ENCODE measurements around the gene RIT1.
A peak's percentile ranks its signal among the peaks of the same experiment; 100 is the strongest.

The RIT1 gene

GRCh38 chr1:155864393-155864792 is 46.8 kb downstream of the RIT1 start:
- Histone ChIP-seq H3K27ac (ENCODE audit: low read depth, low read length) (no peak overlapping the region), H3K27me3 (ENCODE audit: control insufficient read depth in 1 of 2, insufficient read depth in 2 of 2, low read length in 2 of 2) (no peaks in the 10 kb centered on the region), H3K36me3 (ENCODE audit: insufficient read depth, low read length) (no peaks in the 10 kb centered on the region), H3K9me3 (ENCODE audit: low read length) (no peaks in the 10 kb centered on the region), H3K4me1 (ENCODE audit: insufficient read depth, low read length) (peaks cover 8% of the 10 kb centered on the region), H3K4me3 (ENCODE audit: low read depth in 1 of 2, low read length in 2 of 2) (no peak overlapping the region), H3K9ac (ENCODE audit: low read length) (no peak overlapping the region)

DNA sequence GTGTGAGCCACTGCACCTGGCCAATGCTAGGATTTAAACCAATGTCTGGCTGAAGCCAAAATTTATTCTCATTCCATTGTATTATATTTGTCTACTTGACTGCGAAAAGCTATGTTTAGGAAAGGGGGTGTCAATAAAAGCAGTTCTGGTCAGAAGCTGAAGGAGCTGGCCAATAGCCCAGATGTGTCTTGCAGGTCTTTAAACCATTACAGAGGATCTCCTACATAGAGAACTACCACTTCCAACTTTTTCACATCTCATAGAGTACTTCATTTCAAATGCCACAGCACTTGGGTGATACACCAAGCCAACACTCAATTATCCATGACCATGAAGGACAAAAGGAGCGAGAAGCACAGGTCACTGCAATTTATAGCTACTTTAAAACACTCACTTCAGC is 49.3 kb downstream of the RIT1 start:
- Histone ChIP-seq H3K9ac (ENCODE audit: low read length) (no peak overlapping the region), H3K27ac (ENCODE audit: low read depth, low read length) (no peak overlapping the region), H3K4me1 (ENCODE audit: insufficient read depth, low read length) (peaks cover 15% of the 10 kb centered on the region), H3K36me3 (ENCODE audit: insufficient read depth, low read length) (no peaks in the 10 kb centered on the region), H3K27me3 (ENCODE audit: control insufficient read depth in 1 of 2, insufficient read depth in 2 of 2, low read length in 2 of 2) (no peaks in the 10 kb centered on the region), H3K4me3 (ENCODE audit: low read depth in 1 of 2, low read length in 2 of 2) (no peak overlapping the region), H3K9me3 (ENCODE audit: low read length) (no peaks in the 10 kb centered on the region)

GRCh38 chr1:155860970-155861510 is 50.1 kb downstream of the RIT1 start:
- Histone ChIP-seq H3K4me1 (ENCODE audit: insufficient read depth, low read length) (peaks cover 22% of the 10 kb centered on the region), H3K9ac (ENCODE audit: low read length) (peak overlapping the region; percentile 33), H3K9me3 (ENCODE audit: low read length) (no peaks in the 10 kb centered on the region), H3K4me3 (ENCODE audit: low read depth in 1 of 2, low read length in 2 of 2) (no peak overlapping the region), H3K27me3 (ENCODE audit: control insufficient read depth in 1 of 2, insufficient read depth in 2 of 2, low read length in 2 of 2) (no peaks in the 10 kb centered on the region), H3K27ac (ENCODE audit: low read depth, low read length) (peak overlapping the region; percentile 50), H3K36me3 (ENCODE audit: insufficient read depth, low read length) (no peaks in the 10 kb centered on the region)

- peaks cover 23% of the 10 kb centered on the region for H3K4me1 ChIP-seq (ENCODE audit: insufficient read depth, low read length)
- H3K9ac ChIP-seq (ENCODE audit: low read length): peak overlapping the region; percentile 33
- no peaks in the 10 kb centered on the region for H3K27me3 ChIP-seq (ENCODE audit: control insufficient read depth in 1 of 2, insufficient read depth in 2 of 2, low read length in 2 of 2)
- H3K4me3 ChIP-seq (ENCODE audit: low read depth in 1 of 2, low read length in 2 of 2): peak overlapping the region; percentile 29 to 68
- H3K9me3 ChIP-seq (ENCODE audit: low read length): no peaks in the 10 kb centered on the region
- H3K27ac ChIP-seq (ENCODE audit: low read depth, low read length): peak overlapping the region; percentile 50
- no peaks in the 10 kb centered on the region for H3K36me3 ChIP-seq (ENCODE audit: insufficient read depth, low read length)
These were observed 51.0 kb downstream of the RIT1 start for GRCh38 chr1:155859881-155860871.

DNA sequence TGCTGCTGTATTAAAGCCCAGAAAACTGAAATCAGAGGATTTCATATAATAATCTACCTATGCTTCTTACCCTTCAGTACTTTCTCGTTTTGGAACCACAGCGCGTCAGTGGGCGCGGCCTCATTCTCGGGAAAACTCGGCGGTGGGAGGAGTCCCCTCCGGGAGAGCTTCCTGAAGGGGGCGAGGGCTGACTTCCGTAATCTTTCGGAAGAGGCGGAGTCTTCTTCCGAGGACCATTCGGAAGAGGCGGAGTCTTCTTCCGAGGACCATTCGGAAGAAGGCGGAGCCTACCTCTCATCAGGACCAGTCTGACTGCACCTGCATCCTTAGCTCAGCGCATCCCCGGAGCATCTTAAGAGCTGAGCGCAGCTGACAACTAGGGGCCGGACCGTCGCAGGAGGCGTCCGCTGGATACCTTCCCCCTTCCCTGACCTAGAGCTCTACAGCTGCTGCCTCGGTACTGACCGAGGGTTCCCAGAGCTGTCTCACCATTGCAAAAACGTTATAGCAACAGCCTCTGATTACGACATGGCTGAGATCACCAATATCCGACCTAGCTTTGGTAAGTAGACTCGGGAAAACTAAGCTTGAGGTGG is 51.8 kb downstream of the RIT1 start, which contains the start of gene SYT11:
Gene SYT11, plus strand, starts transcription at position 334 of the 596 bp plus-strand sequence. Its CDS starts 195 bp downstream, at position 529.
- Histone ChIP-seq H3K27ac (ENCODE audit: low read depth, low read length) (peak within 1 kb of the TSS; percentile 79), H3K4me3 (ENCODE audit: low read depth in 1 of 2, low read length in 2 of 2) (peak within 1 kb of the TSS; percentile 29 to 68), H3K27me3 (ENCODE audit: control insufficient read depth in 1 of 2, insufficient read depth in 2 of 2, low read length in 2 of 2) (no peaks in the 10 kb centered on the region), H3K9ac (ENCODE audit: low read length) (peak within 1 kb of the TSS; percentile 64), H3K4me1 (ENCODE audit: insufficient read depth, low read length) (peaks cover 23% of the 10 kb centered on the region), H3K9me3 (ENCODE audit: low read length) (no peaks in the 10 kb centered on the region), H3K36me3 (ENCODE audit: insufficient read depth, low read length) (peaks cover 6% of the 10 kb centered on the region)

DNA sequence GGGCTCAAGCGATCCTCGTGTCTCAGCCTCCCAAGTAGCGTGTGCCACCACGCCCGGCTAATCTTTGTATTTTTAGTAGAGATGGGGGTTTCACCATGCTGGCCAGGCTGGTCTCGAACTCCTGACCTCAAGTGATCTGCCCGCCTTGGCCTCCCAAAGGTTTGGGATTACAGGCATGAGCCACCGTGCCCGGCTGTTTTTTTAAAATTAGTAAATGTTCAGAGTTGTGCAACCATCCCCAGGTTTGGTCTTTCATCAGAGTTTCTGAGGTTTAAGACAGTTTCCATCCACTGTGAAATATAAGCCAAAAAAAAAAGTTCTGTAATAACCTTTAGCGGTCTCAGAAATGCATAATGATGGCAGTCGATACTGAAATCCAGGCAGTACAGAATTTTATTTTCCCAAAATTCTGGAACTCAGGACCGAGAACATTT is 52.3 kb downstream of the RIT1 start:
- H3K27ac ChIP-seq (ENCODE audit: low read depth, low read length): peak overlapping the region; percentile 79
- no peaks in the 10 kb centered on the region for H3K27me3 ChIP-seq (ENCODE audit: control insufficient read depth in 1 of 2, insufficient read depth in 2 of 2, low read length in 2 of 2)
- H3K4me3 ChIP-seq (ENCODE audit: low read depth in 1 of 2, low read length in 2 of 2): peak overlapping the region in 1 of 2 donors; percentile 68
- peaks cover 23% of the 10 kb centered on the region for H3K4me1 ChIP-seq (ENCODE audit: insufficient read depth, low read length)
- H3K9me3 ChIP-seq (ENCODE audit: low read length): no peaks in the 10 kb centered on the region
- H3K9ac ChIP-seq (ENCODE audit: low read length): peak overlapping the region; percentile 64
- H3K36me3 ChIP-seq (ENCODE audit: insufficient read depth, low read length): peaks cover 9% of the 10 kb centered on the region

DNA sequence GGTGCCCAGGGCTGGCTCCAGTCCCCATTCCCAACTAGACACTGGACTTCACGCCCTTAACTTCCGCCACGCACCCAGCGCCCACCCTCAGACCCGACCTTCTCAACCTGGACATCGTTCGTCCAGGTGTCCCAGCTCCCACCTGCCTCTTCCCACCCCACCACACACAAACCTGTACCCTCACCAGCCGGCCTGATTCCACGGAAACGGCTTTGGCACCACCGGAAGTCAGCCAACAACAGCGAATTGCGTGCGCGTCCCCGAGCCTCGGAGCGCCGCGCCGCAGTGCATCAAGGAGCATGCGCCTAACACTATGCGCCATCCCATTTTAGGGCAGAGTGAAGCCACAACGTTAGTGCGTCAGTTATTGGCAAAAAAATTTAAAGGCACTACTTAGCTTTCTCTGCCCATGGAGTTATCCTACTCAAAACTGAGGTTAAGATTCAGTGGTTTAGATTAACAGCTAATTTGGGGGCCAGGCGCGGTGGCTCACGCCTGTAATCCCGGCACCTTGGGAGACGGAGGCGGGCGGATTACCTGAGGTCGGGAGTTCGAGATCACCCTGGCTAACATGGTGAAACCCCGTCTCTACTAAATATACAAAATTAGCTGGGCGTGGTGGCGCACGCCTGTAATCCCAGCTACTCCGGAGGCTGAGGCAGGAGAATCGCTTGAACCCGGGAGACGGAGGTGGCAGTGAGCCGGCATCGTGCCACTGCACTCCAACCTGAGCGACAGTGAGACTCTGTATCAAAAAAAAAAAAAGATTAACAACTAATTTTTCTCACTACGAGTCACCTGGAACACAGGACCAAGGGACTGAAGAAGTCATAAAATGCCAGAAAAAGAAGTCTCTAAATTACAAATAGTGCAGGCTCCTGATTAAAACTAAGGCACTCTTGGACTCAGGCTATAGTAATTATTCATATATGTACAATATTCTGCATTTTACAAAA is 53.9 kb downstream of the RIT1 start, which contains the start of gene GON4L:
Gene GON4L, minus strand, starts transcription at position 240 of the 956 bp plus-strand sequence. CDS start 3,434 bp downstream, outside the sequence.
- Histone ChIP-seq H3K27ac (ENCODE audit: low read depth, low read length) (peak within 1 kb of the TSS; percentile 36), H3K4me3 (ENCODE audit: low read depth in 1 of 2, low read length in 2 of 2) (peak within 1 kb of the TSS; percentile 72 to 95), H3K36me3 (ENCODE audit: insufficient read depth, low read length) (peaks cover 9% of the 10 kb centered on the region), H3K4me1 (ENCODE audit: insufficient read depth, low read length) (peaks cover 23% of the 10 kb centered on the region), H3K9me3 (ENCODE audit: low read length) (no peaks in the 10 kb centered on the region), H3K9ac (ENCODE audit: low read length) (peak within 1 kb of the TSS; percentile 86), H3K27me3 (ENCODE audit: control insufficient read depth in 1 of 2, insufficient read depth in 2 of 2, low read length in 2 of 2) (no peaks in the 10 kb centered on the region)

GRCh38 chr1:155856257-155856974 is 54.7 kb downstream of the RIT1 start:
- H3K36me3 ChIP-seq (ENCODE audit: insufficient read depth, low read length): peaks cover 9% of the 10 kb centered on the region
- H3K27me3 ChIP-seq (ENCODE audit: control insufficient read depth in 1 of 2, insufficient read depth in 2 of 2, low read length in 2 of 2): no peaks in the 10 kb centered on the region
- H3K9me3 ChIP-seq (ENCODE audit: low read length): no peaks in the 10 kb centered on the region
- H3K4me3 ChIP-seq (ENCODE audit: low read depth in 1 of 2, low read length in 2 of 2): peak overlapping the region; percentile 72 to 95
- H3K9ac ChIP-seq (ENCODE audit: low read length): peak overlapping the region; percentile 86
- peaks cover 23% of the 10 kb centered on the region for H3K4me1 ChIP-seq (ENCODE audit: insufficient read depth, low read length)
- peak overlapping the region; percentile 36 for H3K27ac ChIP-seq (ENCODE audit: low read depth, low read length)

- Histone ChIP-seq H3K9me3 (ENCODE audit: low read length) (no peaks in the 10 kb centered on the region), H3K4me1 (ENCODE audit: insufficient read depth, low read length) (no peaks in the 10 kb centered on the region), H3K36me3 (ENCODE audit: insufficient read depth, low read length) (peaks cover 9% of the 10 kb centered on the region), H3K27me3 (ENCODE audit: control insufficient read depth in 1 of 2, insufficient read depth in 2 of 2, low read length in 2 of 2) (no peaks in the 10 kb centered on the region), H3K4me3 (ENCODE audit: low read depth in 1 of 2, low read length in 2 of 2) (no peak overlapping the region), H3K27ac (ENCODE audit: low read depth, low read length) (no peak overlapping the region), H3K9ac (ENCODE audit: low read length) (no peak overlapping the region)
These were observed 60.8 kb downstream of the RIT1 start for GRCh38 chr1:155850345-155850744.

DNA sequence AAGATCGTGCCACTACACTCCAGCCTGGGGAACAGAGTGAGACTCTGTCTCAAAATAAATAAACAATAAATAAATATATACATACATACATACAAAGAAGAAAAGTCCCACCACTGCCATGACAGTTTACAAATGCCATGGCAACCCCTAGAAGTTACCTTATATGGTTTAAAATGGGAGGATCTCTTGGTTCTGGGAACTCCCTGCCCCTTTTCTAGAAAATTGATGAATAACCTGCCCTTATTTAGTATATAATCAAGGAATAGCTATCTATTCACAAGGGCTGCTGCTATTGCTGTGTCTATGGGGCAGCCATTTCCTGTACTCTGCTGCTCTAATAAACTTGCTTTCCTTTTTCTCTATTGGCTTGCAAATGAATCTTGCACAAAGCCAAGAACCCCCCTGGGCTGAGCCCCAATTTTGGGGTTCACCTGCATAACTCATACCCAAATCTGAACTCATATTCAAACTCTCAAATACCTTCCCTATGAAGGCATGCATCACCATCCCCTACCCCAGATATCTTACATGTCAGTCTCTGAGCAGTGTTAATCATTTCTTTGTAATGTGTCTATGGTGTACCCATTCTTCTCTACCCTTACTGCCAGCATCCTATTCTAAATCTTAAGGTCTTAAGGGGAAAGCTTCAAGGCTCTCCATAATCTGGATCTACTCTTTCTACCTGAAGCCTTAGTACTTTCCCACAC is 63.2 kb downstream of the RIT1 start:
- no peak overlapping the region for H3K27ac ChIP-seq (ENCODE audit: low read depth, low read length)

More for the DNA sequence above, 63.2 kb downstream of the RIT1 start:
- no peaks in the 10 kb centered on the region for H3K4me1 ChIP-seq (ENCODE audit: insufficient read depth, low read length)
- no peaks in the 10 kb centered on the region for H3K27me3 ChIP-seq (ENCODE audit: control insufficient read depth in 1 of 2, insufficient read depth in 2 of 2, low read length in 2 of 2)
- no peaks in the 10 kb centered on the region for H3K9me3 ChIP-seq (ENCODE audit: low read length)
- H3K36me3 ChIP-seq (ENCODE audit: insufficient read depth, low read length): peaks cover 4% of the 10 kb centered on the region
- no peak overlapping the region for H3K9ac ChIP-seq (ENCODE audit: low read length)
- H3K4me3 ChIP-seq (ENCODE audit: low read depth in 1 of 2, low read length in 2 of 2): no peak overlapping the region
